Measurements from ENCODE around the gene SENP6.
A peak's percentile ranks its signal among the peaks of the same experiment; 100 is the strongest.
"Not testable (repeated sequence)": the region's sequence is repeated elsewhere in the genome, so short reads cannot be mapped to it uniquely, and the experiment has no call there.

SENP6 gene

GRCh38 chr6:75601304-75602245 lies at the start of gene SENP6:
Gene SENP6, plus strand, starts transcription at chr6:75601880. Its CDS starts 645 bp downstream, at chr6:75602525.
- peak; percentile 87 for DNase-seq

GRCh38 chr6:75556240-75556639 lies 45.4 kb upstream of the SENP6 start:
- DNase-seq: no peak

GRCh38 chr6:75557068-75557467 lies 44.6 kb upstream of the SENP6 start:
- no peak for DNase-seq

GRCh38 chr6:75563032-75563431 lies 38.6 kb upstream of the SENP6 start:
- no peak for DNase-seq

- DNase-seq: no peak
Observed at GRCh38 chr6:75566137-75566767, 35.4 kb upstream of the SENP6 start.

- no peak for DNase-seq
Observed at GRCh38 chr6:75568100-75568499, 33.6 kb upstream of the SENP6 start.

- DNase-seq: no peak
Observed at GRCh38 chr6:75568965-75569364, 32.7 kb upstream of the SENP6 start.

GRCh38 chr6:75570671-75571070 lies 31.0 kb upstream of the SENP6 start:
- DNase-seq: not testable (repeated sequence)

- DNase-seq: no peak
Observed at GRCh38 chr6:75572072-75572471, 29.6 kb upstream of the SENP6 start.

- DNase-seq: no peak
Observed at GRCh38 chr6:75579951-75580350, 21.7 kb upstream of the SENP6 start.

GRCh38 chr6:75581231-75581630 lies 20.4 kb upstream of the SENP6 start:
- DNase-seq: no peak

GRCh38 chr6:75584552-75584951 lies 17.1 kb upstream of the SENP6 start:
- DNase-seq: not testable (repeated sequence)

- DNase-seq: no peak
Observed at GRCh38 chr6:75588948-75589347, 12.7 kb upstream of the SENP6 start.

GRCh38 chr6:75590370-75590769 lies 11.3 kb upstream of the SENP6 start:
- DNase-seq: no peak

GRCh38 chr6:75596380-75596779 lies 5.3 kb upstream of the SENP6 start:
- DNase-seq: not testable (repeated sequence)

- DNase-seq: no peak
Observed at GRCh38 chr6:75600768-75601167, 912 bp upstream of the SENP6 start.

GRCh38 chr6:75602246-75603105 lies 796 bp downstream of the SENP6 start:
- peak; percentile 50 for DNase-seq

GRCh38 chr6:75603106-75603420 lies 1.4 kb downstream of the SENP6 start:
- no peak for DNase-seq

- no peak for DNase-seq
Observed at GRCh38 chr6:75604294-75604693, 2.6 kb downstream of the SENP6 start.

GRCh38 chr6:75605635-75606034 lies 4.0 kb downstream of the SENP6 start:
- DNase-seq: no peak

- no peak for DNase-seq
Observed at GRCh38 chr6:75608304-75608703, 6.6 kb downstream of the SENP6 start.

GRCh38 chr6:75608956-75609533 lies 7.4 kb downstream of the SENP6 start:
- no peak for DNase-seq

Measured in NK-92 treated with Interleukin-12 subunit alpha and Interleukin-12 subunit beta, amount 100 ng/mL, for 24 hours (cell line).